GM12878 (cell line): Measurements from ENCODE around the gene PPIF. TPM values are rescaled to one million over a fixed set of nuclear protein-coding genes. Genes with fewer than 3 reads are reported as not detected.

Source experiments
- ATAC-seq: fragments of 200-7000 bp; cut with Tn5 transposase; 3 replicates; pipeline ENCODE4 v1.9.1; 2020; ENCODE audit warnings: mild to moderate bottlenecking, moderate library complexity
- BruUV-seq: library from RNA; stranded (reverse); fragments of 400-500 nt; replicated peaks from 2 replicates; lab custom pipeline; 2021; lab: Mats Ljungman, UMichigan
- CTCF ChIA-PET: fragments of 300-600 bp; sonication (Branson Sonifier 250); formaldehyde crosslinking; extraction: SDS; loops from one replicate; lab custom pipeline; 2021; ENCODE audit warnings: inconsistent platforms; lab: Yijun Ruan, JAX
- POLR2A ChIA-PET: fragments of 350-600 bp; formaldehyde crosslinking; extraction: SDS; loops from one replicate; lab custom pipeline; 2021; ENCODE audit warnings: inconsistent platforms; lab: Charles Lee
- RAD21 ChIA-PET: fragments of 300-600 bp; sonication (Branson Sonifier 250); formaldehyde crosslinking; loops from one replicate; lab custom pipeline; 2023; ENCODE audit warnings: antibody characterized with exemption; ENCODE audit not compliant: unreplicated experiment; lab: Charles Lee
- SMC1A ChIA-PET: fragments of 300-600 bp; sonication (Branson Sonifier 250); formaldehyde crosslinking; loops from one replicate; lab custom pipeline; 2023; ENCODE audit not compliant: unreplicated experiment, uncharacterized antibody; lab: Charles Lee
- DNase-seq: peaks from one replicate; pipeline ENCODE4 v3.0.0-alpha.2; 2011; ENCODE audit warnings: low read depth, low spot score
- FAIRE-seq: peaks from 3 replicates; lab custom pipeline; 2011; peaks lifted over from hg19 to GRCh38; lab: Jason Lieb, UNC
- H2AFZ ChIP-seq: 2 replicates; pipeline ENCODE4 v1.6.0; 2011; ENCODE audit warnings: low read depth, low read length, control low read depth; ENCODE audit not compliant: control insufficient read depth
- H3K27ac ChIP-seq: 2 replicates; pipeline ENCODE4 v1.5.1; 2011; ENCODE audit warnings: control low read depth; ENCODE audit not compliant: control insufficient read depth, insufficient read depth
- H3K27me3 ChIP-seq, 2 experiments: replicated peaks in 1 of 2; 2 replicates each; pipeline versions ENCODE4 v1.6.0 to v1.6.1; 2011; ENCODE audit warnings: low read length in 1 of 2; ENCODE audit not compliant: control insufficient read depth in 2 of 2, insufficient read depth in 2 of 2
- H3K36me3 ChIP-seq, 2 experiments: 2 replicates each; pipeline ENCODE4 v1.5.1; 2011; ENCODE audit warnings: low read length in 1 of 2; ENCODE audit not compliant: control insufficient read depth in 2 of 2, insufficient read depth in 2 of 2
- H3K4me1 ChIP-seq: 2 replicates; pipeline ENCODE4 v1.6.1; 2011; ENCODE audit warnings: mild to moderate bottlenecking, low read length, moderate library complexity, mixed read lengths; ENCODE audit not compliant: control insufficient read depth, insufficient read depth
- H3K4me2 ChIP-seq: 2 replicates; pipeline ENCODE4 v1.6.0; 2011; ENCODE audit warnings: control low read depth; ENCODE audit not compliant: control insufficient read depth, insufficient read depth
- H3K4me3 ChIP-seq: fragments of 200-600 bp; sonication (generic); 2 replicates; pipeline ENCODE4 v1.5.1; 2016
- H3K79me2 ChIP-seq: 2 replicates; pipeline ENCODE4 v1.6.0; 2011; ENCODE audit warnings: low read length; ENCODE audit not compliant: control insufficient read depth, insufficient read depth
- H3K9ac ChIP-seq: 2 replicates; pipeline ENCODE4 v1.8.0; 2011; ENCODE audit warnings: low read length, control low read depth, mixed read lengths; ENCODE audit not compliant: control insufficient read depth, insufficient read depth
- H3K9me3 ChIP-seq: replicated peaks from 3 replicates; pipeline ENCODE4 v1.5.1; 2011; ENCODE audit warnings: mild to moderate bottlenecking, low read length; ENCODE audit not compliant: control insufficient read depth, insufficient read depth
- H4K20me1 ChIP-seq: 2 replicates; pipeline ENCODE4 v1.6.0; 2011; ENCODE audit not compliant: control insufficient read depth, insufficient read depth
- ATF2 ChIP-seq: IDR thresholded peaks from 2 replicates; pipeline ENCODE4 v1.6.1; 2012; ENCODE audit warnings: low read length, inconsistent platforms
- CBX3 ChIP-seq: fragments of 200-600 bp; sonication (generic); IDR thresholded peaks from 2 replicates; pipeline ENCODE4 v1.6.1; 2016; ENCODE audit warnings: low read depth, borderline replicate concordance
- MLLT1 ChIP-seq: fragments of 450-650 bp; IDR thresholded peaks from 2 replicates; pipeline ENCODE4 v1.6.1; 2016; ENCODE audit warnings: mild to moderate bottlenecking
- POLR2A ChIP-seq: IDR thresholded peaks from 2 replicates; pipeline ENCODE4 v1.6.1; 2011; ENCODE audit warnings: low read depth, mild to moderate bottlenecking, low read length
- POLR2AphosphoS5 ChIP-seq: IDR thresholded peaks from 2 replicates; pipeline ENCODE4 v1.6.1; 2011; ENCODE audit warnings: mild to moderate bottlenecking, low read length, inconsistent platforms
- WGBS: methylation state at CpG from one replicate; pipeline ENCODE4 v1.1.6; 2016; ENCODE audit warnings: low lambda C conversion rate; ENCODE audit not compliant: insufficient replicate concordance, insufficient coverage; ENCODE audit errors: missing lambda C conversion rate; 5-methylcytosine and 5-hydroxymethylcytosine counted together
- in situ Hi-C: fragments of 300-500 bp; cut with MboI; formaldehyde crosslinking; loops from 9 replicates; pipeline ENCODE4 v1.14.3; 2018; ENCODE audit warnings: mixed read lengths
- intact Hi-C: fragments of 100-400 bp; cut with micrococcal nuclease; formaldehyde crosslinking; loops from one replicate; pipeline ENCODE4 v1.14.2; 2022; ENCODE audit not compliant: unreplicated experiment
- polyA plus RNA-seq, 11 experiments: library from polyadenylated mRNA; depleted of rRNA in 4 of 11; unstranded in 6 of 11; stranded (reverse) in 5 of 11; fragments of >200 nt; fragmentation: Nextera tagmentation in 4 of 11; fragmentation: Illumina TruSeq in 1 of 11; extraction: Ambion mirVana in 4 of 11; extraction: Trizol in 1 of 11; gene quantifications; 1 replicate in 1 of 11; 2 replicates in 10 of 11; pipeline versions ENCODE4 v1.2.1 to v1.2.3, GENCODE V29; 2011 to 2016; ENCODE audit warnings: inconsistent platforms in 2 of 11, missing spikeins in 2 of 11, low read depth in 1 of 11
- total RNA-seq, 4 experiments: library from RNA; depleted of rRNA in 3 of 4; stranded (reverse); fragments of >200 nt in 3 of 4; fragmentation: Illumina TruSeq in 1 of 4; extraction: Trizol in 1 of 4; gene quantifications; 2 replicates each; pipeline versions ENCODE4 v1.2.1 to v1.2.3, GENCODE V29; 2013 to 2021

The PPIF gene
- total and polyA plus RNA-seq, 10 of the 15 experiments (the other 5 are each of a cell fraction or from before 2014, with no cell fraction given) = 28.8 to 180 (median 128) TPM

GRCh38 chr10:79353726-79354125 is 6.5 kb downstream of the PPIF start:
- FAIRE-seq = no peak
- H3K4me2 ChIP-seq = no peak overlapping the region; the same call in 1 of the 2 replicates
- H3K4me3 ChIP-seq = no peak overlapping the region
- no peaks in the 10 kb centered on the region; the same call in 1 of the 2 replicates for H4K20me1 ChIP-seq
- H3K27me3 ChIP-seq = no peaks in the 10 kb centered on the region
- RAD21 ChIA-PET = no interaction called here
- SMC1A ChIA-PET = interaction anchor here (0.6 to 1.4 kb wide), 4 partner anchors 10 to 63 kb away, joined by 3 to 4 read pairs (median 3); no protein-coding TSS in a partner anchor
- POLR2A ChIA-PET = interaction anchor here (1.0 kb wide), 1 partner anchor 67 kb away, joined by 4 read pairs; no protein-coding TSS in a partner anchor
- WGBS = 87% methylated on average over 11 of the region's 11 CpGs
- CTCF ChIA-PET = interaction anchor here (1.1 to 2.8 kb wide), 3 partner anchors 20 to 134 kb away, joined by 3 to 22 read pairs (median 3); no protein-coding TSS in a partner anchor
- ATAC-seq = peak; percentile 15
- DNase-seq = no peak
- no peak overlapping the region for H3K9ac ChIP-seq
- H3K79me2 ChIP-seq = peaks cover 32% of the 10 kb centered on the region
- TF ChIP-seq POLR2AphosphoS5 (peak; percentile 28; the same call in 1 of the 2 replicates), MLLT1 (peak; percentile 36; the same call in 1 of the 2 replicates), ATF2 (no peak), POLR2A (peak; percentile 66), CBX3 (no peak)
- no peaks in the 10 kb centered on the region; the same call in 2 of the 3 replicates for H3K9me3 ChIP-seq
- no peak overlapping the region for H2AFZ ChIP-seq
- peaks cover 18% of the 10 kb centered on the region for H3K4me1 ChIP-seq
- intact Hi-C loops (no loop called here), in situ Hi-C loops (no loop called here)
- TSS peak; percentile 8 for BruUV-seq
- peaks cover 42 to 46% of the 10 kb centered on the region in 2 experiments for H3K36me3 ChIP-seq
- no peak overlapping the region for H3K27ac ChIP-seq
